DOHH2 (cell line): ENCODE results near the gene ANK3.

Source experiments
- EZH2phosphoT487 ChIP-seq: fragments of 200-600 bp; sonication (generic); IDR thresholded peaks from 2 replicates; pipeline ENCODE4 v1.6.1; 2017; ENCODE audit warnings: borderline replicate concordance, mild to moderate bottlenecking, antibody characterized with exemption, low read length, moderate library complexity, mixed read lengths
- TF ChIP-seq, protein P1 (sequence below): fragments of 200-600 bp; sonication (generic); IDR thresholded peaks from one replicate; pipeline ENCODE4 v1.5.1; 2014; ENCODE audit warnings: antibody characterized with exemption, mild to moderate bottlenecking, low read depth, low read length; ENCODE audit not compliant: poor library complexity, severe bottlenecking

DNA sequence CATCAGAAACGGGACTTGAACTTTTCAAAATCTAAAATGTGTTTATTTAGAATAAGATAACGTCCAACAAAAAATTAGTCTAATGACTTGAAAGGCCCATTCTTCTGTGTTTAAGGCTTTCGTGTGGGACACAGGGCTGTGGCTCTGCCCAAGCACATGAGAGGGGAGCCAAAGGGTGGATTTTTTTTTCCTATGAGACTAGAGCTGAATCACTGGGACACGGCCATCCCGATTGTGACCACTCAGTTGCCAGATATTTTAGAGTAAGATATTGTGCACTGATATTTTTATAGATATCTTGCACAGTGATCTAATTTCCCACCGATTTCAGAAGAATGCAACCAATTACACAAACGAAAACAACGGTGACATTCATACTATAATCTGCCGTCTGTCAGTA is 99.9 kb downstream of the ANK3 start:
- TF ChIP-seq, protein P1, sequence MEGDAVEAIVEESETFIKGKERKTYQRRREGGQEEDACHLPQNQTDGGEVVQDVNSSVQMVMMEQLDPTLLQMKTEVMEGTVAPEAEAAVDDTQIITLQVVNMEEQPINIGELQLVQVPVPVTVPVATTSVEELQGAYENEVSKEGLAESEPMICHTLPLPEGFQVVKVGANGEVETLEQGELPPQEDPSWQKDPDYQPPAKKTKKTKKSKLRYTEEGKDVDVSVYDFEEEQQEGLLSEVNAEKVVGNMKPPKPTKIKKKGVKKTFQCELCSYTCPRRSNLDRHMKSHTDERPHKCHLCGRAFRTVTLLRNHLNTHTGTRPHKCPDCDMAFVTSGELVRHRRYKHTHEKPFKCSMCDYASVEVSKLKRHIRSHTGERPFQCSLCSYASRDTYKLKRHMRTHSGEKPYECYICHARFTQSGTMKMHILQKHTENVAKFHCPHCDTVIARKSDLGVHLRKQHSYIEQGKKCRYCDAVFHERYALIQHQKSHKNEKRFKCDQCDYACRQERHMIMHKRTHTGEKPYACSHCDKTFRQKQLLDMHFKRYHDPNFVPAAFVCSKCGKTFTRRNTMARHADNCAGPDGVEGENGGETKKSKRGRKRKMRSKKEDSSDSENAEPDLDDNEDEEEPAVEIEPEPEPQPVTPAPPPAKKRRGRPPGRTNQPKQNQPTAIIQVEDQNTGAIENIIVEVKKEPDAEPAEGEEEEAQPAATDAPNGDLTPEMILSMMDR = no peak
- TF ChIP-seq EZH2phosphoT487 = no peak
